Measurements from ENCODE around the gene TMEM135.

DNA sequence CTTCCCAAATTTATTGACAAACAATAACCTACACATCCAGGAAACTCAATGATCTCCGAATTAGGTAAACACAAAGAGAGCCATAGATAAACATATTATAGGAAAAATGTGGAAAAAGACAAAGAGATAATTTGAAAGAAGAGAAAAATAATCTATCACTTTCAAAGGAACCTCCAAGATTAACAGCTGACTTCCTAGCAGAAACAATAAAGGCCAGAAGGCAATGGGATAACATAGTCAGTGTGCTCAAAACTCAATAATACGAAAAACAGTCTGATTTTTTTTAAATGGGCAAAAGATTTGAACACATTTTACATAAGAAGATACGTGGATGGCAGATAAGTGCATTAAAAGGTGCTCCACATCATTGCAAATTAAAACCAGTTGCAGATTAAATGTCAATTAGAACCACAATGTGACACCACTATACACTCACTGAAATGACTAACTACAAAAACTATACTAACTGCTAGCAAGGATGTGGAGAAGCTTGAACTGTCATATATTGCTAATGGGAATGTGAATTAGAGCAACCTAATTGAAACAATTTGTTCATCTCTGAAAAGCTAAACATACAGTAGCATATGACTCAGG is 300.4 kb downstream of the TMEM135 start:
- no peak for TF ChIP-seq CTCF (conservative IDR thresholded peaks at IDR 0.05; ENCODE audit: low read depth, low read length)
- no peak for TF ChIP-seq EZH2 (IDR thresholded peaks at IDR 0.05; ENCODE audit: borderline replicate concordance, low read depth, low read length, poor library complexity, severe bottlenecking)
